ENCODE results near the gene ADRA2B. TPM values are rescaled to one million over a fixed set of nuclear protein-coding genes. Genes with fewer than 3 reads are reported as not detected.

Gene ADRA2B
- total RNA-seq, 1 experiment from 2014 or later: 0.47 TPM

DNA sequence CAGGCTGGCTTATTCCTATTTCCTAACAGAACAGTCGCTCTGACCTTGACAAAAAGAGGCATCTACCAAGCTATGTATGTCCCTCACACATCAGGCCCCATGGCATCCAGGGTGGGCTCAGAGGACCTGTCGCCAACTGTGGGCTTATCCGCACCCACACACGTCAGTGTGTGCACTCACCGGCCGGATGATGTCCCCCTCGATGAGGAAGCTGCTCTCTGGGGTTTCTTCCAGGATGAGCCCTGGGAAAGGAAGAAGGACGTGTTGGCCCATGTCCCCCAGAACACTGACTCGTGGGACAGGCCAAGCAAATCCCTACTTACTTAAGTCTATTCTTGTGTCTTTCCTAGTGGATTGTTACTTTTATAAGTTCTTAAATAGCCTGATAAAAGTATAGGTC, 18.8 kb upstream of the ADRA2B start:
- no peaks in the 10 kb centered on the region for H3K27me3 ChIP-seq (ENCODE audit: insufficient read depth, low read length)
- CTCF ChIA-PET: no interaction called here
- no peak for DNase-seq (ENCODE audit: low read depth, low spot score)
- ATAC-seq: no peak
- H3K9me3 ChIP-seq (ENCODE audit: control insufficient read depth in 1 of 2, insufficient read depth in 1 of 2, low read depth in 1 of 2, low read length in 2 of 2): no peaks in the 10 kb centered on the region
- H3K4me3 ChIP-seq (replicated peaks in 1 of 2; ENCODE audit: low read depth in 1 of 2, low read length in 2 of 2): no peak overlapping the region
- no peaks in the 10 kb centered on the region for H3K36me3 ChIP-seq (ENCODE audit: control insufficient read depth in 1 of 2, insufficient read depth in 2 of 2, low read length in 2 of 2)
- no peaks in the 10 kb centered on the region for H4K20me1 ChIP-seq (ENCODE audit: insufficient read depth)
- intact Hi-C loops (cut with micrococcal nuclease): no loop called here
- no peaks in the 10 kb centered on the region for H3K79me2 ChIP-seq (ENCODE audit: insufficient read depth, low read length)
- BruUV-seq (replicated peaks): no TSS peak
- TF ChIP-seq, protein P1, sequence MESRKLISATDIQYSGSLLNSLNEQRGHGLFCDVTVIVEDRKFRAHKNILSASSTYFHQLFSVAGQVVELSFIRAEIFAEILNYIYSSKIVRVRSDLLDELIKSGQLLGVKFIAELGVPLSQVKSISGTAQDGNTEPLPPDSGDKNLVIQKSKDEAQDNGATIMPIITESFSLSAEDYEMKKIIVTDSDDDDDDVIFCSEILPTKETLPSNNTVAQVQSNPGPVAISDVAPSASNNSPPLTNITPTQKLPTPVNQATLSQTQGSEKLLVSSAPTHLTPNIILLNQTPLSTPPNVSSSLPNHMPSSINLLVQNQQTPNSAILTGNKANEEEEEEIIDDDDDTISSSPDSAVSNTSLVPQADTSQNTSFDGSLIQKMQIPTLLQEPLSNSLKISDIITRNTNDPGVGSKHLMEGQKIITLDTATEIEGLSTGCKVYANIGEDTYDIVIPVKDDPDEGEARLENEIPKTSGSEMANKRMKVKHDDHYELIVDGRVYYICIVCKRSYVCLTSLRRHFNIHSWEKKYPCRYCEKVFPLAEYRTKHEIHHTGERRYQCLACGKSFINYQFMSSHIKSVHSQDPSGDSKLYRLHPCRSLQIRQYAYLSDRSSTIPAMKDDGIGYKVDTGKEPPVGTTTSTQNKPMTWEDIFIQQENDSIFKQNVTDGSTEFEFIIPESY (IDR thresholded peaks at IDR 0.05; ENCODE audit: extremely low read depth, insufficient replicate concordance, low read length): no peak
- no peak for TF ChIP-seq SP1 (IDR thresholded peaks at IDR 0.05; ENCODE audit: low read depth)
- TF ChIP-seq, protein P2, sequence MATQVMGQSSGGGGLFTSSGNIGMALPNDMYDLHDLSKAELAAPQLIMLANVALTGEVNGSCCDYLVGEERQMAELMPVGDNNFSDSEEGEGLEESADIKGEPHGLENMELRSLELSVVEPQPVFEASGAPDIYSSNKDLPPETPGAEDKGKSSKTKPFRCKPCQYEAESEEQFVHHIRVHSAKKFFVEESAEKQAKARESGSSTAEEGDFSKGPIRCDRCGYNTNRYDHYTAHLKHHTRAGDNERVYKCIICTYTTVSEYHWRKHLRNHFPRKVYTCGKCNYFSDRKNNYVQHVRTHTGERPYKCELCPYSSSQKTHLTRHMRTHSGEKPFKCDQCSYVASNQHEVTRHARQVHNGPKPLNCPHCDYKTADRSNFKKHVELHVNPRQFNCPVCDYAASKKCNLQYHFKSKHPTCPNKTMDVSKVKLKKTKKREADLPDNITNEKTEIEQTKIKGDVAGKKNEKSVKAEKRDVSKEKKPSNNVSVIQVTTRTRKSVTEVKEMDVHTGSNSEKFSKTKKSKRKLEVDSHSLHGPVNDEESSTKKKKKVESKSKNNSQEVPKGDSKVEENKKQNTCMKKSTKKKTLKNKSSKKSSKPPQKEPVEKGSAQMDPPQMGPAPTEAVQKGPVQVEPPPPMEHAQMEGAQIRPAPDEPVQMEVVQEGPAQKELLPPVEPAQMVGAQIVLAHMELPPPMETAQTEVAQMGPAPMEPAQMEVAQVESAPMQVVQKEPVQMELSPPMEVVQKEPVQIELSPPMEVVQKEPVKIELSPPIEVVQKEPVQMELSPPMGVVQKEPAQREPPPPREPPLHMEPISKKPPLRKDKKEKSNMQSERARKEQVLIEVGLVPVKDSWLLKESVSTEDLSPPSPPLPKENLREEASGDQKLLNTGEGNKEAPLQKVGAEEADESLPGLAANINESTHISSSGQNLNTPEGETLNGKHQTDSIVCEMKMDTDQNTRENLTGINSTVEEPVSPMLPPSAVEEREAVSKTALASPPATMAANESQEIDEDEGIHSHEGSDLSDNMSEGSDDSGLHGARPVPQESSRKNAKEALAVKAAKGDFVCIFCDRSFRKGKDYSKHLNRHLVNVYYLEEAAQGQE (IDR thresholded peaks at IDR 0.05; ENCODE audit: low read depth): no peak
- no peak for TF ChIP-seq EZH2phosphoT487 (IDR thresholded peaks at IDR 0.05; ENCODE audit: borderline replicate concordance)
- no peak for TF ChIP-seq EZH2 (IDR thresholded peaks at IDR 0.05)
- TF ChIP-seq EGR1 (IDR thresholded peaks at IDR 0.05; ENCODE audit: low read depth): no peak
- TF ChIP-seq POLR2A (IDR thresholded peaks at IDR 0.05; ENCODE audit: borderline replicate concordance, extremely low read depth, insufficient read depth, insufficient read length): no peak
- TF ChIP-seq CEBPB (IDR thresholded peaks at IDR 0.05; ENCODE audit: low read depth): no peak
- no peak for TF ChIP-seq CBX3 (IDR thresholded peaks at IDR 0.05; ENCODE audit: low read depth)
- TF ChIP-seq ZNF274 (IDR thresholded peaks at IDR 0.05; ENCODE audit: low read depth, low read length): no peak
- TF ChIP-seq, protein P3, sequence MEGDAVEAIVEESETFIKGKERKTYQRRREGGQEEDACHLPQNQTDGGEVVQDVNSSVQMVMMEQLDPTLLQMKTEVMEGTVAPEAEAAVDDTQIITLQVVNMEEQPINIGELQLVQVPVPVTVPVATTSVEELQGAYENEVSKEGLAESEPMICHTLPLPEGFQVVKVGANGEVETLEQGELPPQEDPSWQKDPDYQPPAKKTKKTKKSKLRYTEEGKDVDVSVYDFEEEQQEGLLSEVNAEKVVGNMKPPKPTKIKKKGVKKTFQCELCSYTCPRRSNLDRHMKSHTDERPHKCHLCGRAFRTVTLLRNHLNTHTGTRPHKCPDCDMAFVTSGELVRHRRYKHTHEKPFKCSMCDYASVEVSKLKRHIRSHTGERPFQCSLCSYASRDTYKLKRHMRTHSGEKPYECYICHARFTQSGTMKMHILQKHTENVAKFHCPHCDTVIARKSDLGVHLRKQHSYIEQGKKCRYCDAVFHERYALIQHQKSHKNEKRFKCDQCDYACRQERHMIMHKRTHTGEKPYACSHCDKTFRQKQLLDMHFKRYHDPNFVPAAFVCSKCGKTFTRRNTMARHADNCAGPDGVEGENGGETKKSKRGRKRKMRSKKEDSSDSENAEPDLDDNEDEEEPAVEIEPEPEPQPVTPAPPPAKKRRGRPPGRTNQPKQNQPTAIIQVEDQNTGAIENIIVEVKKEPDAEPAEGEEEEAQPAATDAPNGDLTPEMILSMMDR (IDR thresholded peaks at IDR 0.05 in 2 of 3, conservative IDR thresholded peaks at IDR 0.05 in 1 of 3; ENCODE audit: borderline replicate concordance in 1 of 3, insufficient read depth in 1 of 3, low read depth in 2 of 3, low read length in 2 of 3): no peak
- no peak for TF ChIP-seq YY1 (IDR thresholded peaks at IDR 0.05; ENCODE audit: extremely low read depth, insufficient replicate concordance, low read depth, low read length)
- TF ChIP-seq POLR2AphosphoS5 (IDR thresholded peaks at IDR 0.05; ENCODE audit: low read depth, low read length): no peak
- no peak for TF ChIP-seq SRF (IDR thresholded peaks at IDR 0.05; ENCODE audit: low read depth)
- no peak for TF ChIP-seq ELF1 (IDR thresholded peaks at IDR 0.05; ENCODE audit: borderline replicate concordance, low read depth)
- peaks cover 4 to 15% of the 10 kb centered on the region in 2 experiments; a peak in 3 of 4 replicates for H3K4me1 ChIP-seq (ENCODE audit: control insufficient read depth in 1 of 2, insufficient read depth in 2 of 2, low read length in 2 of 2)
- POLR2A ChIA-PET: no interaction called here
- no peak overlapping the region for H3K27ac ChIP-seq (ENCODE audit: low read depth, low read length)
- no peak overlapping the region for H3K9ac ChIP-seq (ENCODE audit: low read length)
- no peaks in the 10 kb centered on the region for H3K9me2 ChIP-seq (ENCODE audit: insufficient read depth)
- H3K4me2 ChIP-seq (ENCODE audit: low read length): no peak overlapping the region
- no peak overlapping the region for H2AFZ ChIP-seq (ENCODE audit: low read depth, low read length, poor library complexity, severe bottlenecking)
- RAD21 ChIA-PET (ENCODE audit: low non-redundant PET in 1 of 2, low total read pairs in 2 of 2, uncharacterized antibody in 2 of 2, unreplicated experiment in 2 of 2): no interaction called here

Measured in HCT116 (cell line).